HG02885 (cell line): ENCODE results near the gene CANX.
A peak's percentile ranks its signal among the peaks of the same experiment; 100 is the strongest.

Source experiments
- ATAC-seq: cut with Tn5 transposase; IDR thresholded peaks from one replicate; pipeline ENCODE4 v1.9.1; 2021; ENCODE audit warnings: mild to moderate bottlenecking; ENCODE audit not compliant: unreplicated experiment, poor library complexity

Gene CANX

DNA sequence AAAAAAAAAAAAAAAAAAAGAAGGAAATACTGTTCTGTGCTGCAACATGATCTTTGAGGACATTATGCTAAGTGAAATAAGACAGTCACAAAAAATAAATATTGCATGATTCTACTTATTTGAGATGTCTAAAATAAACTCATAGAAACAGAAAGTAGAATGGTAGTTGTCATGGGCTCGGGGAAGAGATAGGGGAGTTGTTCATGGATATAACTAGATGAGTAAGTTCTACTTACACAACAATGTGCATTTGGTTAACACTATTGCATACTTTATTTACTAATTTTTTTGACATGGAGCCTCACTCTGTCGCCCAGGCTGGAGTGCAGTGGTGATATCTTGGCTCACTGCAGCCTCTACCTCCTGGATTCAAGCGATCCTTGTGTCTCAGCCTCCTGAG lies 49.0 kb downstream of the CANX start:
- ATAC-seq = no peak

DNA sequence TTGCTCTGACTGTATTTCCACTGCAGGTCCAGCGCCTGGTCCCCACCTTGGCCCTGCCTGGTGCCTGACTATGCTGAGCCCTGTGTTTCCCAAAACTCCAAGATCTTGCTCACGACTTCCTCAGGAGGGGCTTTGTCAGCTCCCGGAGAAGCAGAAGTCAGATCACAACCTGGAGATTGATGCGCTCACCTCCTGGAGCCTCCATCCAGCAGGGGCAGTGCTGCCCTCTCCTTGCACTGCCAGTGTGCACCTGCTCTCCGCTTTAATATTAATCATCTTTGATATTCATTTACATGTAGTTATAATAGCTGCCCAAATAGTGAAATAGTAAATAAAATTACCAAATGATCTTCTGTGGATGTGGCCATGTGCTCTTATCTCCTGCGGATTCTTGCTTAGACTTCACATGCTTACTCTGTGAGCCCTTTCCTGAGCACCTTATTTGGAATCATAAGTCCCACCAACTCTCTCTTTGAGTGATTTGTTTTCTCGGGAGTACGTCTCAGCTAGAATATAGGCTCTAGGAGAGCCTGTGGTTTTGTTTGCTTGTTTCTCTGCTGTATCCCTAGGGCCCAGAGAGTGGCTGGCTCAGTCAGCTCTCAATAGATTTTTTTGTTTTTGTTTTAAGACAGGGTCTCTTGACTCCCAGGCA lies 51.2 kb downstream of the CANX start:
- no peak for ATAC-seq

DNA sequence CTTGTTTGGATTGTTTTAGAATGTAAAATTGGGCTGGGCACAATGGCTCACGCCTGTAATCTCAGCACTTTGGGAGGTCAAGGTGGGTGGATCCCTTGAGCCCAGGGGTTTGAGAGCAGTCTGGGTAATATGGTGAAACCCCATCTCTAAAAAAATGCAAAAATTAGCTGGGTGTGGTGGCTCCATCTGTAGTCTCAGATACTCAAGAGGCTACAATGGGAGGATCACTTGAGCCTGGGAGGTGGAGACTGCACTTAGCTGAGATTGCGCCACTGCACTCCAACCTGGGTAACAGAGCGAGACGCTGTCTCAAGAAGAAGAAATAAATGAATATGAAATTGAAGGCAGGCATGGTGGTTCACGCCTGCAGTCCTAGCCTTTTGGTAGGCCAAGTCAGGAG lies 55.2 kb downstream of the CANX start:
- ATAC-seq = no peak

DNA sequence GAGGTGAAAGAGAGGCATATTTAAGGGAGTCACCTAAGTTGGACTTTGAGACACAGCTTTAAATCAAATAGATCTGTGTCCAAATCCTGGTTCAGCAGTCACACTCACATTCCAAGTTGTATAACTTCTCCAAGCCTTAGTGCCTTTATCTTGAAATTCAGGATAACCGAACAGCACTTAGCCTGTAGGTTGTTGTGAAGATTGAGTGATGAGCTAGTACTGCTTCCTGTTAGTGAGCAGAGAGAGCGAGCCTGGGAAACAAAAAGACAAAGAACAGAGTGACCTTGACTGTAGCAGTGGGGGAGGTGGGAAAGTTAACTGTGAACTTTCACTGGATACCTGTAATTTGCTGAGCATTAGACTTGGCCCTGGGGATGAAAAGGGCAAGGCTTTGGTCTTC lies 56.3 kb downstream of the CANX start:
- ATAC-seq = no peak

DNA sequence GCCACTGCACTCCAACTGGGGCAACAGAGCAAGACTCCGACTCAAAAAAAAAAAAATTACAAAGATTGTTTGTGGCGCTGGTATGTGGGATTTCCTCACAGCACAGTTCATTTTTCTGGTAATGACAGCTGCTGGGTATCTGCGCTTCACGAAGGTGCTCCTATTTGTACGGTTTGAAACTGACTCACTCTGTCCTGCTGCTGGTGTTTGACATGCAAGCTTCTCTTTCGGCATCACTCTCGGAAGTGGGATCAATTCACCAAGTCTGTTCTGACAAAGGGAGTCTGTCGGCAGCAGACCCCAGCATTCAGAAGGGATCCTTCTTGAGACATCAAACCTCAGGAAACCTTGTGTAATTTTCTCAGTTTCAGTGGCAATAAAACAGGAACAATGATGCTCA lies 60.2 kb downstream of the CANX start:
- no peak for ATAC-seq

DNA sequence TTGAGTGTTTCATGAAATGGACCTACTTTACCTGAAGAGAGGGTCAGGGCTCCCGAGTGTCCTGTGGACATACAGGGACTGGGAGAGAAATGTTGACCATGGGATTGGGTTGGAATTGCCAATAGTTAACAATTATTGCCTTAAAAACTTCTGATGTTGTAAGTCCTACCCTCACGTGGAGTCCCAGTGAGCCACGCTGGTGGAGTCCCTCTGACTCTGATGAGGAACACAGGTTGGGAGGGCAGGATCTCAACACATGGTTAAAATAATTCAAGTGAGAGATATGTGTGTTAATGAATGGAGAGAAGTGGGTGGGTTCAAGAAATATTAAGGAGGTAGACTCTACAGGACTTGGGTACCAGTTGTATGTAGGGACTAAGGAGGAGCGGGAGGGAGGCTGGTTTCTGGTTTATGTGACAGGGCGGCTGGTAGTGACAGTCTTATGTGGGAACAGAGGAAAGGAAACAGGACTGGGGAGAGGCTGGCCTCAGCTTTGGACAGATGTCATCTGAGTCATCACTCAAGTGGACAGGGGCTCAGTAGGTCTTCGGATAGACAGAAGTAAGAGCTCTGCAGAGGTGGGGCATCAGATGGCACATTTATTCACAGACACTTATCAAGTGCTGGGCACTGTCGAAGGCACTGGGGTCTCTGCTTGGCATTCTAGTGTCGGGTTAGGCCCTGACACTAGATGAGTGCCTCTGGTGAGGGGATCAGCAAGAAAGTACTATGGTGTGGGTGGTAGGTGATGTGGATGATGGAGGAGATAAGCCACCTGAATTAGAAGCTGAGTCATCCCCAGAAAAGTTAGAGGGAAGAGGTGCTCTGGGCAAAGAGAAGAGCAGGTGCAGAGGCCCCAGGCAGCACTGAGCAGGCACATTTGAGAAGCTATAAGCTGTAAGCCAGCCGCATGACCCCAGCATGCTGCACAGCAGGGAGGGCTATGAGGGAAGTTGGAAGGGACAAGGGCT lies 61.1 kb downstream of the CANX start:
- ATAC-seq = peak; percentile 63

DNA sequence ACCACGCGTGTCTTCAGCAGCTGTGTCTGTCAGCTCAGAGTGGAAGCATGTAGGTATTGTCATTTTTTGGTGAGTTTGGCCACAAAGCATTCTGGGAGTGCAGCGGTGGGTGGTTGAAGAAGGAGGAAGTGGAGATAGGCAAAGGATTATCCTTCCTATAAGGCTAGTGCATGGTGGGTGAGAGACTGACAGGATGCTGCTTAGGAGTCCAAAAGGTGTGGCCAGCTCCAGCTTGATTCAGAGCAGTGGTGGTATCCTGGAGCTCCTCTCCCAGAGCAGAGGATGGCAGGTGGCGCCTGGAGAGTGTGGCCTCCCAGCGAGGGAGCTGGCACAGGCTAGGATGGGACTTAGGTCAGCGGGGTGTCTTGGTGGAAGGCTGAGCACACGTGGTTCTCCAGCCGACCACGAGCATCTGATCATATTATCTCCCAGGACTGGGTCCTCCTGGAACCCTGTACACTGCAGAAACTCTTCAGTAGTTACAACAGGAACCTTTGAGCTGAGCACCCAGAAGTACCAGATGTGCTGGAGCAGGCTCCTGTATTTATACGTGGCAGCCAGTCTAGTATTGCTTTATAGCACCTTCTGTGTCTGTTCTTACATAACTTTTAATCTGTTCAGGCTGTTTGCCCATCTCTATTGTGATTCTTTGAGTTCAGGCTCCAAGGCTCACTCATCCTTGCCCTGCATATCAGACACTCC lies 63.5 kb downstream of the CANX start:
- ATAC-seq = no peak

DNA sequence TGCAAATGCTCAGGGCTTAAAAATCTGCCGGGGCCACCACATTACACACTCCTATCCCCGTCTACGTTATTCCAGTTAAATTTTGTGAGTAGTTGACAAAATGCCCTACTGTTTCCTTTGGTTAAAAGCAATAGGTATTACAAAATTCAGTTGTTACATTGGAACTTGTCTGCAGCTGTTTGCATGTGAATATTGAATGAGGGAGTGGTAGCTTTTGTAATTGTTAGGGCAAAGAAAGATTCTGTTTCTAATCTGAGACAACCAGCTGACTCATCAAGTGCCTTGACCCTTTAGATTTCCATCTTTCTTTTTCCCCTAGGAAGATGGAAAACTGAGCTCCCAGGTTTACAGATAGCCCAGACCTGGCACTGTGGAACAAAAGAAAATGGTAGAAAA lies 64.0 kb downstream of the CANX start:
- ATAC-seq = no peak

DNA sequence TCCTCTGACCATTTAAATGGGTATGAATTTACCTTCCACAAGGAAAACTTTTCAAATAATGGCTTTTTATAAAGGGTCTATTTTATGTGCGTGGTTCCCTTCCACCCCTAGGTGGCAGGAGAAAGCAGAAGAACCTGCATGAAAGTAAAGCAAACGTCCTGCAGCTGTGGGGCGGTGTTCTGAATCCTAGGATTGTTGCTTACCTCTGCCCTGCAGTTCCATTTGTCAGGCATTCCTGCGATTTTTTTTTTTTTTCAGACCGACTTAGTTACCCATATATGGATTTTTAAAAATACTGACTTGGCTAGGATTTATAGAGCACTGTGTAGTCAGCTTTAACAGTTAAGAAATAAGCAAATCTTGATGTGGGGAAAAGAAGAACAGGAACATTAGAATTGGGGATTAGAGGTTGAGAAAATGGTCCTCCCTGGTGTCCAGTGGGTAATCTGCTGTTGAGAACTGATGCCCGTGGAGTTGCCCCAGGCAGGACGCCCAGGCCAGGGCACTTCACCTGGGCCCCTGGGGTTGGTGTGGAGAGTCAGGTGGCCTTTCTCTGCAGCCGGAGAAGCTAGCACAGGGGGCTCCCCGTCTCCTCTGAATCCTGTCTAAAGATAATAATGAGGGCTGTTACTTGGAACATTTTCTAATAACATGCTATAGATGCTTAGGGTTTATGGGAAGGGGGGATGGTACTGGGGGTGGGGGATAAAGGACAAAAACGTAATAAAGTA lies 64.6 kb downstream of the CANX start:
- ATAC-seq = no peak

DNA sequence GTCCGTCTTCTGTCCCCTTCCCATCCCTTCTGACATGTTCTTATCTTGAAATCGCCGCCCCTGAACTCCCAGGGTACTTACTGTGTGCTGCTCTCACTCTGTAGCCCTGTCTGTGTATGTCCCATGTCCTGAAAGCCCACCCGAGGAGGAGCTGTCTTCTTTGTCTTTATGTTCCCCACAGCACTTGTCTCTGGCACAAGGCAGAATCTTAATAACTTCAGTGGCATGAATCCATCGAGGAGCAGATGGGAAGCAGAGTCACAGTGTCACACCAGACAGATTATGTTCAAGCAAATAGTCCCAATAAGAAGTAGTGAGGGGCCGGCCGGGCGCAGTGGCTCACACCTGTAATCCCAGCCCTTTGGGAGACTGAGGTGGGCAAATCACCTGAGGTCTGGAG lies 65.3 kb downstream of the CANX start:
- no peak for ATAC-seq

DNA sequence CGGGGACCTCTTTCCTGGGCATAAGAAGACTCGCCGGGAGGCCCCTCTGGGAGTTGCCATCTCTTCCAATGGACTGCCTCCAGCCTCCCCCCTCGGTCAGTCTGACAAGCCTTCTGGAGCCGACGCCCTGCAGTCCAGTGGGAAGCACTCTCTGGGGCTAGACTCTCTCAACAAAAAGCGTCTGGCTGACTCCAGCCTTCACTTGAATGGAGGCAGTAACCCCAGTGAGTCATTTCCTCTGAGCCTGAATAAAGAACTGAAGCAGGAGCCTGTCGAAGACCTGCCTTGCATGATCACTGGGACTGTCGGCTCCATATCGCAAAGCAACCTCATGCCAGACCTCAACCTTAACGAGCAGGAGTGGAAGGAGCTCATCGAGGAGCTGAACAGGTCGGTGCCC lies 66.6 kb downstream of the CANX start:
- no peak for ATAC-seq

DNA sequence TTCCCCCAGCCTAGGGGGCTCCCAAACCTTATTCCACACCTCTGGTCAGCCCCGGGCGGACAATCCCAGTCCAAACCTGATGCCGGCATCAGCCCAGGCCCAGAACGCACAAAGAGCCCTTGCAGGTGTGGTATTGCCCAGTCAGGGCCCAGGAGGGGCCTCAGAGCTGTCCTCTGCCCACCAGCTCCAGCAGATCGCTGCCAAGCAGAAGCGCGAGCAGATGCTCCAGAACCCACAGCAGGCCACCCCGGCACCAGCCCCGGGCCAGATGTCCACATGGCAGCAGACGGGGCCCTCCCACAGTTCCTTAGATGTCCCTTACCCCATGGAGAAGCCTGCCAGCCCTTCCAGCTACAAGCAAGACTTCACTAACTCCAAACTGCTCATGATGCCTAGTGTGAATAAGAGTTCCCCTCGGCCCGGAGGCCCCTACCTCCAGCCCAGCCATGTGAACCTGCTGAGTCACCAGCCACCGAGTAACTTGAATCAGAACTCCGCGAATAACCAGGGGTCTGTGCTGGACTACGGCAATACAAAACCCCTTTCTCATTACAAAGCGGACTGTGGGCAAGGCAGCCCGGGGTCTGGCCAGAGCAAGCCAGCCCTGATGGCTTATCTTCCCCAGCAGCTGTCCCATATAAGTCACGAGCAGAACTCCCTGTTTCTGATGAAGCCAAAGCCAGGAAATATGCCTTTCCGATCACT lies 67.4 kb downstream of the CANX start:
- ATAC-seq = no peak

DNA sequence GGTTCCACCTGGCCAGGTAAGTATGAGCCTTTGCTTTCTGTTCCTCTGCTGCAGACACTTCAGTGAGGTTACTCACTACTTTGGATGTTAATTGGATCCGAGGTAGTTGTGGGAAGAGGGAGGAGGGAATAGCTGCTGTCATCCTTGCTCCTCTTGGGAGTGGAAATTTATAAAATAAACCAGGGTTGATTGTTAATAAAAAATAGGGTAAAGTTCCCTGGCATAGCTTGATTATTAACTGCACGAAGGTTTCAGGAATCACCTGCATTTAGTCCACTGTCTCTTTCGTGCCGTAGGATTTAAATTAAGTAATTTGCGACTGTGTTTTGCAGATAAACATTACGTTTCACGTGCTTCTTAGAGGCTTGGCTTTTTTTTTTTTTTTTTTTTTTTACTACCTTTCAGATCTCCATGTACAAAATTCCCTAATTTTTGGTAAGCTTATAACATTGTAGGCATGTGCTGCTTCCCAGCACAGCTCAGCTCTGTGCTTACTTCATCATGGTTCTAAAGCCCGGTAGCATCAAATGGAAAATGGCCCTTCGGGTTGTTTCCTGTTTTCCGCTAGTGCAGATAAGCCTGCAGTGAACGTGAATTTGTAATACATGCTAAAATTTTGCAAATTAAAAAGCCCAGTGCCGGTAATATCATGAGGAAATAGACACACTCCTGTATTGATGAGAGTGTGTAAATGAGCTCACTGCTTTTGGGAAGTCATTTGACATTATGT lies 68.1 kb downstream of the CANX start:
- ATAC-seq = no peak

DNA sequence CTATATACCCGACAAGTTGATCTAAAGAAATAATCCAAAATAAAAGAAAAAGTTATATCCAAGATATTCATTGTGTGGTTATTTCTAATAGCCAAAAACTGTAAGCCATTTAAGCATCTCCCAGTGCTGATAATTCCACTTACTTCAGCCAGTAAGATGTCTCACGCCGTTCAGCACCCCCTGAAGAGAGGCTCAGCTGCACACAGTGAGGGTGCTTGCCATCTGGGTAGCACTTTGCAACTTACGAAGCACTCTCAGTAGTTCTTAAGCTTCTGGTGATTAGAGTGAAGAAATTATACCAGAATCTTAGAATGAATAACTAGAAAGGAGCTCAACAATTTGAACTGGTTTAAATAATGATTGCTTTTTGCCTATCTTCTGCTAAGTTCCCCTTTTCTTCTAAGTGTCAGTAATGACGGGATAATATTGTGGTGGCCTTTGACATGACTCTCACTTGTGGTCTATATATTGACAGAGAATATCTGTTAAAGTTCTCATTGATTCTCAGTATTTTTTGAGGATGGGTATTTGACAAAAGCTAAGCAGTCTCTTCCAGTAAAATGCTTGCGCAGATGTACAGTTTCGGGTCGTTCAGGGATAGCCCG lies 68.8 kb downstream of the CANX start:
- ATAC-seq = no peak

DNA sequence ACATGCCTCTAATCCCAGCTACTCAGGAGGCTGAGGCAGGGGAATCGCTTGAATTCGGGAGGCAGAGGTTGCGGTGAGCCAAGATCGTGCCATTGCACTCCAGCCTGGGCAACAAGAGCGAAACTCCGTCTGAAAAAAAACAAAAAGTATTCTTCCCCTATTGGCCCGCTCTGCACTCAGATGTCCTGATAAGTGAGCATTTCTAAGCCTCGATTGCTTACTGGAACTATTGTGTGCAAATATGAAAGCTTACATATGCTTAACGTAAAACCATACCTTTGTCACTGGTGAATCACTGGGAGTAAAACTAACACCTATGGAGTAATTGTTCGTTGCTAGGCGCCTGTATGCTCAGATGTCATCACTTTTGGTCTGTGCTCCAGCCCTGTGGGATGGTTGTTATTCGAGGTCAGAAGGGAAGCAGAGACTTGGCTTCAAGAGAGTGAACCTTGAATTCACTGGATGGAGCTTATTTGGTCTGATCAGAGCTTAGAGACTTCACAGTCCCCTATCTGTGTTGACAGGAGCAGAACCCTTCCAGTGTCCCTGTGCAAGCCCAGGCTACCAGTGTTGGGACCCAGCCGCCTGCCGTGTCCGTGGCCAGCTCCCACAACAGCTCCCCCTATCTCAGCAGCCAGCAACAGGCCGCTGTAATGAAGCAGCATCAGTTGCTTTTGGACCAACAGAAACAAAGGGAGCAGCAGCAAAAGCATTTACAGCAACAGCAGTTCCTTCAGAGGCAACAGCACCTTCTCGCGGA lies 69.7 kb downstream of the CANX start:
- ATAC-seq = no peak

DNA sequence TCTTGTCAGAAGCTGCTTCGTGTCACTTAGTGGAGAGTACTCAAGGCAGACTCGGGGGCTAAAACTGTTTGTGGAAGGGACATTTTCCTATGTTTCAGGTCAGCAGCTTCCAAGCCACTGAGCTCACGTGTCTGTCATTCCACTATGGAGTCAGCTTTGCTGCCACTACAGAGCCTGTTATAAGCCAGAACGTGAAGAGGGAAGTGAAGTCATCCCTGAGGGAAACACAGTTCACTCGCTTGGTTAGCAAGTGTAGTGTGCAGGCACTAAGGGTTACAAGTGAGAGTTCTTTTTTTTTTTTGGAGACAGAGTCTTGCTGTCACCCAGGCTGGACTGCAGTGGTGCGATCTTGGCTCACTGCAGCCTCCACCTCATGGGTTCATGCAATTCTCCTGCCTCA lies 70.5 kb downstream of the CANX start:
- ATAC-seq = no peak

DNA sequence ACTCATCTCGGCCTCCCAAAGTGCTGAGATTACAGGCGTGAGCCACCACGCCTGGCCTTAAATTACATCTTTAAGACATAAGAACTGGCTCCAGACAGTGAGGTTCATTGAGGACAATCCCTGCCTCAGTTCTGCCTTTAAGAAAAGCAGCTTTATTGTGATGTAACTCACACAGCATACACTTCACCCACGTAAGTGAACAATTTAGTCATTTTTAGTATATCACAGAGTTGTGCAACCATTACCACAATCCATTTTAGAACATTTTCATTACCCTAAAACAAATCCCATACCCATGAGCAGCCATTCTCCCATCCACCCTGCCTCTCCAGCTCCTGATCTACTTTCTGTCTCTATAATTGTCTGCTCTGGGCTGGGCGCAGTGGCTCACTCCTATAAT lies 71.0 kb downstream of the CANX start:
- no peak for ATAC-seq

DNA sequence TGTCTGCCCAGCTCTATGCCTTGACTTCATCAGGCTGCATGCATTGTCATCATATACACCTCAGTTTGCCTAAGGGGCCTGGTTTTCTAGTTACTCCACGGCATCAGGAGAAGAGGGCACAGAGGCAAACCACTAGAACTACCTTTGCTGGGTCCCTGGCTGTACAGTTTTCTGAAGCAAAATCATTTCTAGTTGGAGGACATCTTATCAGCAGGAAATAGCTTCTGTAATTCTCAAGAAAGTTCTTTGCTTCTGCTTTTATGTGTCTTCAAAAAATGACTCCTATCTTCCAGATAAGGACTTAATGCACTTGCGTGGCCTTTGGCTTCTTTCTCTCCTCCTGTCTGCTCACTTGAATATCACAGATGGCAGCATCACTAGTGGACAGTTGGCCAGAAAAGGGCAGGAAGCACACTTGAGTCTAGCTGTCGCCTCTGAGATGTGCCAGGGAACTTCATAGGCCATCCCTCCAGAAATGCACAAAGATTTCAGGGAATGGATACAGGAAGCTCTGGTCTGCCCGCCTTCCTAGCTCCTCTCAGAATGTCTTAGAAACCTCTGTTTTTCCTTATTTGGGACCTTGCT lies 72.6 kb downstream of the CANX start:
- no peak for ATAC-seq
